GM19468 (cell line): ENCODE measurements around the gene CHRNB1.

Experiments used
- ATAC-seq: cut with Tn5 transposase; IDR thresholded peaks from one replicate; pipeline ENCODE4 v1.9.1; 2021; ENCODE audit warnings: mild to moderate bottlenecking, moderate library complexity, moderate number of reproducible peaks; ENCODE audit not compliant: unreplicated experiment; ENCODE audit errors: extremely low read depth

The CHRNB1 gene

GRCh38 chr17:7414837-7415236, 30.0 kb upstream of the CHRNB1 start:
- ATAC-seq: no peak

- ATAC-seq: no peak
Observed at GRCh38 chr17:7415784-7416183, 29.1 kb upstream of the CHRNB1 start.

- ATAC-seq: no peak
Observed at GRCh38 chr17:7416323-7416722, 28.5 kb upstream of the CHRNB1 start.

- ATAC-seq: no peak
Observed at GRCh38 chr17:7417056-7417655, 27.7 kb upstream of the CHRNB1 start.

- ATAC-seq: no peak
Observed at GRCh38 chr17:7418472-7419152, 26.2 kb upstream of the CHRNB1 start.

GRCh38 chr17:7419819-7420610, 24.8 kb upstream of the CHRNB1 start, which contains the start of gene SPEM1:
TSS of gene SPEM1 (plus strand) at chr17:7420324. CDS start at chr17:7420385, 61 bp downstream.
- no peak for ATAC-seq

GRCh38 chr17:7421186-7421585, 23.7 kb upstream of the CHRNB1 start:
- ATAC-seq: no peak

- ATAC-seq: no peak
Observed at GRCh38 chr17:7423679-7424078, 21.2 kb upstream of the CHRNB1 start.

GRCh38 chr17:7425316-7425715, 19.5 kb upstream of the CHRNB1 start, which contains the start of gene SPEM2:
TSS of gene SPEM2 (plus strand) at chr17:7425616. CDS start at chr17:7425689, 73 bp downstream.
- no peak for ATAC-seq

- ATAC-seq: no peak
Observed at GRCh38 chr17:7425756-7426155, 19.1 kb upstream of the CHRNB1 start.

GRCh38 chr17:7426203-7426863, 18.5 kb upstream of the CHRNB1 start:
- ATAC-seq: no peak

- no peak for ATAC-seq
Observed at GRCh38 chr17:7426896-7427489, 17.9 kb upstream of the CHRNB1 start.

- no peak for ATAC-seq
Observed at GRCh38 chr17:7427549-7427948, 17.3 kb upstream of the CHRNB1 start.

GRCh38 chr17:7428557-7428956, 16.3 kb upstream of the CHRNB1 start, which contains the start of gene SPEM3:
TSS of gene SPEM3 (plus strand) at chr17:7428857. CDS start at chr17:7428903, 46 bp downstream.
- ATAC-seq: no peak

- no peak for ATAC-seq
Observed at GRCh38 chr17:7429722-7430121, 15.1 kb upstream of the CHRNB1 start.

- ATAC-seq: no peak
Observed at GRCh38 chr17:7431231-7431630, 13.6 kb upstream of the CHRNB1 start.

- no peak for ATAC-seq
Observed at GRCh38 chr17:7432296-7432695, 12.6 kb upstream of the CHRNB1 start.

GRCh38 chr17:7435676-7436555, 8.9 kb upstream of the CHRNB1 start:
- no peak for ATAC-seq
